ENCODE measurements around the gene SEMA6B.
"Not testable (repeated sequence)": the region's sequence is repeated elsewhere in the genome, so short reads cannot be mapped to it uniquely, and the experiment has no call there.

SEMA6B gene

DNA sequence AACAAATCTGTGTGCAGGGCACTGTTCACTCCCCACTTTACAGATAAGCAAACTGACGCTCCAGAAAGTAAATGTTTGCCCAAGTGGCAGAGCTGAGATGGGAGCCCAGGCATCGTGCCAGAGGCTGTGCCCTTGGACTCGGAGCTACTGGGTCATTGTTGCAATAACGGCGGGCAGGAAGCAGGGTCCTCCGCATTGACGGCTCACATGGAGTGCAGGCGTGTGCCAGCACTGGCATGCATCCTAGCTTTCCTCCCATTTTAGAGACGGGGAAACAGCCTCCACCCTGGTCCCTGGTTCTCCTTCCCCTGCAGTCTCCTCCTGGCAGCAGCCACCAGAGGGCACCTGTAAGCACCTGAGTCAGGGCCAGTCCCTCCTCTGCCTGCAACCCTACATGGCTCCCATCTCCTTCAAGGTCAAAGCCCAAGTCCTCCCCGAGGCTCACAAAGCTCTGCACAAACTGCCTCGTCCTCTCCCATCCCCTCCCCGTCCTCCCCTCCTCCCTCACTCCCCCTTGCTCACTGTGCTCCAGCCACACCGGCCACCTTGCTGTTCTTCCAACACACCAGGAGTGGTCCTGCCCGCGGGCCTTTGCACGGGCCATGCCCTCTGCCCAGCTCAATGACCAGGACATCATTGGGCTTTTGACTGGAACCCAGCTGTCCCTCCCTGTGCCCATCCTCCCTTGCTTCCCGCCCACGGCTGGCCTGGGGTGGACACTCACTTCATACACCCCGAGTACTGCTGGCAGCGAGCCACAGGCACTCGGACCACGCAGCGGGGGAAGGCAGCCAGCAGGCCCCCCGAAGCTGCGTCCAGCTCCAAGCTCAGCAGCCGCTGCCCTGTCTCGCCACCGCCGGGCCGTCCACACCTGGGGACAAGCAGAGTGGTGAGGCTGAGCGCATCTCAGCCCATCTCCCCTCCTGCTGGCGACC lies 11.9 kb downstream of the SEMA6B start:
- DNase-seq (ENCODE audit: low read depth) = no peak

DNA sequence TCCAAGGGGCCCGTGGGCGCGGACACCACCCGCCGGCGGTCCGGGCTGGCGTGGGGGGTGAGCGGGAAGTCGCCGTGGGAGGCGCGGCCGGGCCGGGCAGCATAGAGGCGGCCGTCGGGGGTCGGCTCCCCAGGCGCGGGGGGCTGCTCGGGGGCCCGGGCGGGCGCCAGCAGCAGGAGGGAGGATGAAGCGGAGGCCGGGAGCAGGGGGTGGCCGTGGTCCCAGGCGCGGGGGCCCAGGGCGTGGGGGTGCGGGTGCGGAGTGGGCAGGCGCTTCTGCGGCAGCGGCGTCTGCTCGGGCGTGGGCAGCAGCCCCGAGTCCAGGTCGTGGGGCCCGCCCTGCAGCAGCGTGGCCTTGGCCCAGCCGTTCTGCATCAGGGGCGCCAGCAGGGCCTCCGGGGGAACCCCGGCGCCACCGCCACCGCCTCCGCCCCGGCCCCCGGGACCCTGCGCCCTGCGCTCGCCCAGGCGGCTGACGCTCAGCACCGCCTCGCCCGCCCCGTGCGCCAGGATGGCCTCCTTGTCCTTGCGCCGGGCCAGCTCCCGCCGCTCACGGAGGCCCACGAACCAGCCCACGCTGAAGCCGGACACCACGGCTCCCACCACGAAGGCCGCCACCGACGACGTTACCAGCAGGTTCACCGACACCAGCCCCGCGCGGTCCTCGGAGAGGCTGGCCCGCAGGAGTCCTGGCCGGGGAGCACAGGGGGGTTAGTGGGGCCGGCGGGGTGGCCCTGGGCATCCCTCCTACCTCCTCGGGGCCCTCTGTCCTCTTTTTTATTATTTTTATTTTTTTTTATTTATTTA lies 15.4 kb downstream of the SEMA6B start:
- no peak for DNase-seq (ENCODE audit: low read depth)

DNA sequence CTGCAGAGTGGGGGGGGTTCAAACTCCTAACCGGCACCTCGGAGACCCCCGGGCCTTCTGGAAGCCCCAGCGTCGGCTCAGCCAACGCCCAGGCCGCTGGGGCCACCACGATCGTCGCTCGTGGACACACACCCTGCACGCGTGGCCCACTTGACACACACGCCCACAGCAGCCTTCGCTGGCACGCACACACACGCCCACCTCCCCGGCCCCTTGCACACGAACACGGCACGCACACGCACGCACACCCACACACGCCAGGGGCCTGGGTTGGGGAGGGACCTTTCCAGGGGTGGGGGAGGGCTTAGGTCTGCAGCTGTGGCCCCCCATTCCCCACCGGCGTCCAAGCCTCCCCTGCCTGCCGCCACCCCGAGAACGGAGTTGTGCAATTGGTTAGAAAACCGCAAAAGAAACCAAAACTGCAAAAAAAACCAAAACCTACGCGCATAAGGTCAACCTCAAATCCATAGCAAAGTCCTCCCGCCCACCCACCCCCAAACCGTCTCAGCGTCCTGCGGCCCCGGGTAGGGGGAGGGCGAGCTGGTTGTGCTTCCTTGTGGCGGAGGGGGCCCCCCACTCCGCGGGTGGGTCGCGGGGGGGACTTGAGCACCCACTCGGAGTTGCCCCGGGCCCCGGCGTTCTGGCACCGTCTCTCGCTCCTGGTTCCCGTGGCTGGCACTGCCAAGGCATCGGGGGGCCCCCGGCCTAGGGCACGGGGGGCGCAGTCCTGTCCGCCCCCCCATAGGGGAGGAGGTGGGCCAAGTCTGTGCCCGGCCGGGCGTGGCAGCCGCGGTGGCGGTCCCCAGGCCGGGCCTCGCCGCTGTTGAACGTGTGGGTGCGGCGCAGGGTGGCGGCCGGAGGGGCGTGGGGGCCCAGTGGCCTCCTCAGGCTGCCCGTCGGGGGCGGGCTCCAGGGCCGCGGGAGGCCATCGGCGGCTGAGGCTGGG lies 16.3 kb downstream of the SEMA6B start:
- DNase-seq (ENCODE audit: low read depth) = no peak

DNA sequence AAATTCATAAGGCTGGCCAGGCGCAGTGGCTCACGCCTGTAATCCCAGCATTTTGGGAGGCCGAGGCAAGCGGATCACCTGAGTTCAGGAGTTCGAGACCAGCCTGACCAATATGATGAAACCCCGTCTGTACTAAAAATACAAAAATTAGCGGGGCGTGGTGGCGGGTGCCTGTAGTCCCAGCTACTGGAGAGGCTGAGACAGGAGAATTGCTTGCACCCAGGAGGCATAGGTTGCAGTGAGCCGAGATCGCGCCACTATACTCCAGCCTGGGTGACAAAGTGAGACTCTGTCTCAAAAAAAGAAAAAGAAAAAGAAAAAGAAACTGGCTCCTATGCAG lies 17.7 kb downstream of the SEMA6B start:
- not testable (repeated sequence) for DNase-seq (ENCODE audit: low read depth)

DNA sequence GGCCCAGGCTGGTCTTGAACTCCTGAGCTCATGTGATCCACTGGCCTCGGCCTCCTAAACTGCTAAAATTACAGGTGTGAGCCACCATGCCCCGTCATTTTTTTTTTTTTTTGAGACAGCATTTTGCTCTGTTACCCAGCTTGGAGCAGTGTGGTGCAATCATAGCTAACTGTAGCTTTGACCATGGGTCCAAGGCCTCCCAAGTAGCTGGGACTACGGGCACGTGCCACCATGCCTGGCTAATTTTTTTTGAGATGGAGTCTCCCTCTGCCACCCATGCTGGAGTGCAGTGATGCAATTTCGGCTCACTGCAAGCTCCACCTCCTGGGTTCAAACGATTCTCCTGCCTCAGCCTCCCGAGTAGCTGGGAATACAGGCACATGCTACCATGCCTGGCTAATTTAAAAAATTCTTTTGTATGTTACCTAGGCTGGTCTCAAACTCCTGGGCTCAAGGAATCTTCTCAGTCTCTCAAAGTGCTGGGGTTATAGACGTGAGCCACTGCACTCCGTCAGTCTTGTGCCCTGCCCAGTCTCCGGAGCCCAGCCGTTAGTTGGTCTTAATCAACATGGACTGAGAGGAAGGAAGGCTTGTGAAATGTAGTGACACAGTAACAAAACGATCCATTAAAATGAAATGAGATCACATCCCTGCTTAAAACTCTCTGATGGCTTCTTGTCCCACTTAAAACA lies 18.2 kb downstream of the SEMA6B start:
- no peak for DNase-seq (ENCODE audit: low read depth)

DNA sequence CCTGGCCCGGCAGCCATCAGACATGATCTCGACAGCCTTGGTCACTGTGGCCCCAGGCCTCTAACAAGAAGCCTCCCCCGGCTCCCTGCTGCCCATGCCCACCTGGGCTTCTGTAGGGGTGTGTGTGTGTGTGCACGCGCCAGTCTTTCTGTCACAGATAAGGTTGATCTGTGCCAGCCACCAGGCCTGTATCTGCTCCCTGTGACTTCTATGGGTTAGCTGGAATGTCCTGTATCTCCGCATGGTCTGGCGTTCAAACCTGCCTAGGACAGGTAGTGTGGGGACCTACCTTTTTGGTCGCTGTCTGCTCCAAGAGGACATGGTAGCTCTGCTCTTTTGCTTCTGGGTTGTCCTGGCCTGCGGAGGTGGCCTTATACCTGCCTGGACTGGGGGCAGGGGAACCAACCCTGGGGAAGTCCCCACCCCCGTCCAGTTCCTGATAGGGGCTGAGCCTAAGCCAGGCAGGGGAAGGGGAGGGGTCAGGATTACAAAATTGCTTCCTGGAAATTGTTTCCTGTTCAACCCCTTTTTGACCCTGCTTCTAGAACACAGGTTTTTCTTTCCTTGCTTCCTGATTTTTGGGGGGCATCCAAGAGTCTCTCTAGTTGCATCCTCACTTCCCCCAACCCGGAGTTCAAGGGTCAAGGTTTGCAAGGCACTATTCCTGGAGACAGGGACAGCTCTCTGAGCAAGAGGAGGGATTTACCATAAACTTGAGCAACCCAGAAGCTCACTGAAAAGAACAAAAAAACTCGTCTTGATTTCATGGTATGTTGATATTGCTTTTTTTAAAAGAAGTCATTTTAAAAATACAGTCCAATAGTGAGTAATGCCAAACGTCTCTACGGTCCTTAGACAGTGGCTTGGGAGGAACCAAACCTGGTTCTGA lies 19.5 kb downstream of the SEMA6B start, which contains the start of gene LRG1:
TSS of gene LRG1 (minus strand) at position 344 of the 889 bp plus-strand sequence. CDS start at position 321, 23 bp downstream.
- DNase-seq (ENCODE audit: low read depth) = no peak

DNA sequence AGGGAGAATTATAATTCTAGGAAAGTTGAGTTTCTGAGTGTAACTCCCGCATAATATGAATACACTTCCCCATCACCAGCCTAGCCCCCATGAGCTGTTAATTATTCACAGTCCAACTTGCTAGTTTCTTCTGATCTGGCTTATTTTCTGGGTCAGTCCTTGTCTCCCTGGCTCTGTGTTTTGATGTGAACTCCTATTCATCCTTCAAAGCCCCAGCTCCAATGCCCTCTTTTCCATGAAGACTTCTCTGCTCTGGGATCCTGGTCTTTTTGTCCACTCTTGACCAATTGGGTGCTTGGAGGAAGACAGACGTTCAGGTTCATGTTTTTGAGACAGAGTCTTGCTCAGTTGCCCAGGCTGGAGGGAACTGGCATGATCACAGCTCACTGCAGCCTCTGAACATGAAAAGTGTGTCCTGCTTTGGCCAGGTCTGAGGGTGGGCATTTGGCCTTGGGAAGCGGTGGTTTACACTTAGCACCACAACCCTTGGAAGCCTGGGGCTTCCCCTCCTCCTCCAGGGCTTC lies 20.3 kb downstream of the SEMA6B start:
- no peak for DNase-seq (ENCODE audit: low read depth)

DNA sequence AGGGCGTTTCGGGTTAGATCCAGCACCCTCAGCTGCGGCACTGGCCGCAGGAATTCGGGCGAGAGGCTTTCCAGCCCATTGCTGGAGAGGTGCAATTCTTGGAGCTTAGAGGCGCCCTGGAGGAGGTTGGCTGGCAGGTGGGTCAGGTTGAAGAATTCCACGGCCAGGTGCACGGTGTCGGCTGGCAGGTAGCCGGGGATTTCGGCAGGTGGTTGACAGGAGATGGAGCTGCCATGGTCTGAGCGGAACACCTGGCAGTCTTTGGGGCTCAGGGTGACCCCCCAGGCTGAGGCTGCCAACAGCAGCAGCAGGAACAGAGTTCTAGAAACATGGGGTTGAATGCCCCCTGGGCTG lies 20.9 kb downstream of the SEMA6B start:
- DNase-seq (ENCODE audit: low read depth) = no peak

DNA sequence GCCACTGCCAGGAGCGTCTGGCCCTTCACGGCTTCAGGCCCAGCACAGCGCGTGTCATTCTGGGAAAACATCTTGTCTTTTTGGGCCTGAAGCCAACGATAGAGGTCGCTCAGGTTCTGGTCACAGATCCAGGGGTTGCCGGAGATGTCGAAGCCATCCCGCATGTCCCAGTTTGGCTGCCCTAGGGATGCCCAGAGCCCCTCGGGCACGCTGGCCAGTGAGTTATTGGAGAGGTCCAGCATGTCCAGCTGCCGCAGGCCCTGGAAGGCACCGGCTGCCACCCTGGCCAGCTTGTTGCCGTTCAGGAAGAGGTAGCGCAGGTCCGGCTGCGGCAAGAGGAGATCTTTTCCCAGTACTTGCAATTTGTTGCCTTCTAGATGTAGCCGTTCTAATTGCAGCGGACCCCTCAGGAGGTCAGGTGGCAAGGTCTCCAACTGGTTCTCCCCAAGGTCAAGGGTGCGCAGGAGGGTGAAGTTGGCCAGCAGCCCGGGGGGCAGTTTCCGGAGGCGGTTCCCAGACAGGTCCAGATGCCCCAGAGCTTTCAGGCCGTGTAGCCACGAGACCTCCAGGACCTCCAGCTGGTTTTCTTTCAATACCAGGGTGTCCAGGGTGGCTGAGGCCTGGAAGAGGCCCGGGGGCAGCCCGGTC lies 21.4 kb downstream of the SEMA6B start:
- DNase-seq (ENCODE audit: low read depth) = no peak

DNA sequence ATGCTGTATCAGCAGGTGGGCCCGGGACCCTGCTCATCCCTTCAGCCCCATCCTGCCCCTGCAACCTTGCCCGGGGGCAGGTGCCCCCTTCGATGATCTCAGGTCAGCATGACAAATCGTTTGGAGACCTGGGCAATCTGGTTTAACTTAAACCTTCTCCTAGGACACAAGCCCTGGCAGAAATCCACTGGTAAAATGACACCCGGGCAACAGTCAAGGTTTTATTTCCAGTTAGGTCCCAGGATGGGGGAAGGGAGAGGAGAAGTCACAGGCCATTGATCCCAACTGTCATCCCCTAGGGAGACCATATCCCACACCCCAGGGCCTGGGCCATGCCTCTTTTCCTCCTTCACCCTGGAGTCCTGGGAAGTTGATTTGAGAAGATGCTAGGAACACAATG lies 22.7 kb downstream of the SEMA6B start:
- DNase-seq (ENCODE audit: low read depth) = no peak

DNA sequence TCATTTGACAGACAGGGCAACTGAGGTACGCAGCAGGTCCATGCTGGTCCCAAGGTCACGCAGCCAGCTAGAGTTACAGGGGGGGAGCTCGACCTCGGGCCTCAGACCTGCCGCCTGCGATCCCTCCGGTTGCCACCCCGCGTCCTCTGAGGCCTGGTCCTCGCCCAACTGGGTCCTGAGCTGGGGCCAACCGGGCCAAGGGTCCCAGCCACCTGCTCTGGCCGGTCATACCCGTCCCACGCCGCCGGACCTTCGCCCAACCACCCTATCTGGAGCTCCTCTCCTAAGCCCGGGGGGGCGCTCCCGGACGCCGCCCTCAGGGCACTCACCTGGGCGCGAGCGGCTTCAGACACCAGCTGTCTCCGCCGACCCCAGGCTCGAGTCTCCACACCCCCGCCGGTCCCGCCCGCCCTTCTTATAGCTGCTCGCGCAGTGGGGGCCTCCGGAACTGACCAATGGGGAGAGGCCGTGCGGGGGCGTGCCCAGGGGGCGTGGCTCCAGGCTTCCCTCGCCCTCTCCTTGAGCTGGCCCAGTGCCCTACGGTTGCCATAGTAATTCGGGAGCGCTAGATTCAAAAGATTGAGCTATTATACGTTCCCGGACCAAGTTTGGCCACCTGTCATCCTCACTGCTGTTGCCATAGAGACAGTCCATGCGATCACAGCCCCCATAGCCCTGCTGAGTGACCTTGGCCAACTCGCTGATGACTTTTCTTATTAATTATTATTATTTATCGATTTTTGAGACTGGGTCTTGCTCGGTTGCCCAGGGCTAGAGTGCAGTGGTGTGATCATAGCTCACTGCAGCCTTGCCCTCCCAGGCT lies 24.4 kb downstream of the SEMA6B start, which contains the start of gene PLIN5:
TSS of gene PLIN5 (minus strand) at position 389 of the 823 bp plus-strand sequence. CDS start 1,150 bp downstream, outside the sequence.
- DNase-seq (ENCODE audit: low read depth) = no peak

DNA sequence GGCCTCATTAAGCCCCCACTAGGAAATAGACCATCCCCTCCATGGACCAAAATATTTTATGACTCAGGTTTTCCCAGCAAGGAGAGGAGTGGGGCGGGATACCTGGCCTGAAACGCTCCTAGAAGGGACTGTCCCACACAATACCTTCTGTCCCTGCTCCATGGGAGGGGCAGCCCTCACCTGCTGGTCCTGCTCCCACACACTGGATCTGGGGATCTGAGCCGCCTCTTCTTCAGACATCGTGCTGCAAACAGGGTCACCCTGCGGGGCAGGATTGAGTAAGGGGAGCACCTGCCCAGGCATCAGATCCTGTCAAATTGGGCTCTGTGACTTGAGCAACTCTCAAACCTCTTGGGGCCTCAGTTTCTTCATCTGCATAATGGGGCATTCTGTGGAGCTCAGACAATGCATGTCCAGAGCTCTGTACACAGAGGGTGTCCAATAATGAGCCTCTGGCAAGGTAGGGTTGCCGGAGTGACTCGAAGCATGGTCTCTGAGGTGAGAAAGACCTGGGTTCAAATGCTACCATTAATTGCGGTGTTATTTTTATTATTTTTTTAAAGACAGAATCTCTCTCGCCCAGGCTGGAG lies 25.6 kb downstream of the SEMA6B start:
- no peak for DNase-seq (ENCODE audit: low read depth)

DNA sequence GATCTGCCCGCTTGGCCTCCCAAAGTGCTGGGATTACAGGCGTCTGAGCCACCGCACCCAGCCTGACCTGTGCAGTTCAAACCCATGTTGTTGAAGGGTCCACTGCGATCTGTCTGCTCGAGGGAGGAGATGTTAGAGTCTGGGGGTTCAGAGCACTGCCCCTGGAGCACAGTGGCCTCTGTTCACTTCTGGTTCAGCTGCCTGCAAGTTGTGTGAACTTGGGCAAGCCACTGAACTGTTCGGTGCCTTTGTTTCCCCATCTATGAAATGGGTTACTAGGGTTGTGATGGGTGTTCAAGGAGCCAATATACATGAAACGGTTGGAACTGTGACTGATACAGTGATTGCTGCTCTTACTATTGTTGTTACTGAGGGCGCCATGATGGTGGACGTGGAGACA lies 26.1 kb downstream of the SEMA6B start:
- DNase-seq (ENCODE audit: low read depth) = no peak

DNA sequence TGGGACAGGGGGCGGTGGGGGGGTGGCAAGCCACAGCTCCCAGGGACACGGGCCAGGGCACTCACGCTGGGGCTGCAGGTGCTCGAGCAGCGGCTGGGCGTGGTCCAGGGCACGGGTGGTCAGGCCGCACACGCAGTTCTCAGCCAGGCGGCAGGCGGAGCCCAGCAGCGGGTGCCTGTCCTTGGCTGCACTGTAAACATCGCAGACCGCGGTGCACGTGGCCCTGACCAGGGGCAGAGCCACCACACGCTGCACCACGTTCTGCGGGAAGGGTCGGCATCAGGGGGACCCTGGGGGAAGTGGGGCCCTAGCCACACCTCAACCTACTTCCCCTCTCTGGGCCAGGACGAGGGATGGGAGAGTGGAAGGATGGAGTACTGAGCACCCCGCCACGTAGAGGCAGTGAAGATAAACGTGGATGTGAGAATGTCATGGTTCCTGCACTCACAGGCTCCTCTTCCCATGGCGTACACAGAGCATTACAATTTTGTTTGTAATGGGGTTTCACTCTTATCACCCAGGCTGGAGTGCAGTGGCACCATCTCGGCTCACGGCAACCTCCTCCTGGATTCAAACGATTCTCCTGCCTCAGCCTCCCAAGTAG lies 27.8 kb downstream of the SEMA6B start:
- DNase-seq (ENCODE audit: low read depth) = no peak

DNA sequence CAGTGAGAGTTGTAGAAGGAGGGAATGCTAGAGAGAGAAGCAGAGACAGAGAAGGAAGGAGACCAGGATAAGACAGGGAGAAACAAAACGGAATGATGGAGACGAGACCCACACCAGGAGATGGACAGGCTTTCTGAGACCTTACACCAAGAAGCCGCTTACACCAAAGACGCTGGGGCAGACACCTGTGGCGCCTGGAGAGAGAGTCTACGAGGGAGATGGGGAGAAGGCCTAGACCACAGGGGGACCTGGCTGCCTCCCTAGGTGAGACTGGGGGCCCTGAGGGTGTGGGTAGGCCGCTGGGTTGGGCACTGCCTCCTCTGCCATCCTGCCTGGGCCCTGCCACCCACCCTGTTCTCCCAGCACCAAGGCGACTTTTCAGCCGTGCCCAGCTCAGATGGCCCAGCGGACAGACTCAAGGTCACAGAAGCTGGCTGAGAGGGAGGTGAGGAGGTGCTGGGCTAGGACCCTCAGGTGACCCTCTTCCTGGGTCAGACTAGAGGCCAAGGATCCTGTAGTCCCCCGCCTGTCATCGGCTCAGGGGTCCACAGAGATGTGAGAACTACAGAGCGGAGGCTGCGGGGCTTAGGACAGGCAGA lies 29.5 kb downstream of the SEMA6B start:
- DNase-seq (ENCODE audit: low read depth) = no peak

DNA sequence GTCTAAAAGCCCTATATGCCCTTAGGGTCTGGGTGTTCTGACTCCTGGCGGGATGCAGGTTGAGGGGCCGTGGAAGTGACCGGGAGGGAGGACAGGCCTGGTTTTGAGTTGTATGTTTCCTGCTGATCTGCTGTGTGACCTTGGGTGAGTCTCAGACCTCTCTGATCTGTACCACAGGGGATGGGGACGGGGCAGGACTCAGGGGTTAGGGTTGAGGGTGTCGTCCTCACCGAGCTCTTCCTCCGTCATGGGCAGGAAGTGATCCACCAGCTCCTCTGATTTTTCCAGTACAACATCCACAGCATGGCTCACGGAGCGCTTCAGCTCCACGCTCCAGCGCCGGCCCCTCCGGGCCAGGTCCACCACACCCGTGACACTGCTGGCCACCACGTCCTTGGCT lies 30.6 kb downstream of the SEMA6B start:
- no peak for DNase-seq (ENCODE audit: low read depth)

DNA sequence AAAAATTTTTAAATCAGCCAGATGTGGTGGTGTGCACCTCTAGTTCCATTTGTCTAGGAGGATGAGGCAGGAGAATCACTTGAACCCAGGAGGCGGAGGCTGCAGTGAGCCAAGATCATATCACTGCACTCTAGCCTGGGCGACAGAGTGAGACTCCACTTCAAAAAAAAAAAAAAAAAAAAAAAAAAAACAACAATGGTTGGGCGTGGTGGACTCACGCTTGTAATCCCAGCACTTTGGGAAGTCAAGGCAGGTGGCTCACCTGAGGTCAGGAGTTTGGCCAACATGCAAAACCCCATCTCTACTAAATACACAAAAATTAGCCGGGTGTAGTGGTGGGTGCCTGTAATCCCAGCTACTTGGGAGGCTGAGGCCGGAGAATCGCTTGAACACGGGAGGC lies 32.1 kb downstream of the SEMA6B start:
- DNase-seq (ENCODE audit: low read depth) = not testable (repeated sequence)
